K562 (cell line): ENCODE data around the gene NPB. TPM values are rescaled to one million over a fixed set of nuclear protein-coding genes. Genes with fewer than 3 reads are reported as not detected.
A peak's percentile ranks its signal among the peaks of the same experiment; 100 is the strongest.

Experiments used
- EWSR1 ChIP-seq: fragments of 450-650 bp; IDR thresholded peaks from 2 replicates; pipeline ENCODE4 v1.6.1; 2018; ENCODE audit warnings: borderline replicate concordance, mild to moderate bottlenecking, low read depth, moderate library complexity; ENCODE audit not compliant: partially characterized antibody
- FOXP1 ChIP-seq: sonication (generic); formaldehyde crosslinking; IDR thresholded peaks from 2 replicates; pipeline ENCODE4 v1.8.0; 2022; ENCODE audit warnings: mild to moderate bottlenecking, missing genetic modification reagents
- GABPA ChIP-seq: fragments of 200-800 bp; sonication (Bioruptor generic); conservative IDR thresholded peaks from 2 replicates; pipeline ENCODE4 v1.6.1; 2016; ENCODE audit warnings: low read depth, missing genetic modification characterization, missing compliant biosample characterization
- HNRNPH1 ChIP-seq: fragments of 200-400 bp; formaldehyde crosslinking; optimal IDR thresholded peaks from 2 replicates; pipeline ENCODE3; 2017; ENCODE audit warnings: low read depth, mild to moderate bottlenecking, low read length, moderate library complexity
- NFIX ChIP-seq: fragments of 250-450 bp; sonication (Bioruptor Pico); IDR thresholded peaks from 2 replicates; pipeline ENCODE4 v1.4.0; 2020; ENCODE audit warnings: low read depth, mild to moderate bottlenecking, moderate library complexity
- PRPF4 ChIP-seq: fragments of 200-400 bp; formaldehyde crosslinking; IDR thresholded peaks from one replicate; pipeline ENCODE4 v1.6.1; 2017; ENCODE audit warnings: low read length, low read depth, mild to moderate bottlenecking; ENCODE audit not compliant: insufficient read depth, poor library complexity, severe bottlenecking
- REST ChIP-seq, 2 experiments: fragments of 450-650 bp; formaldehyde crosslinking in 1 of 2; IDR thresholded peaks; 2 replicates each; pipeline versions ENCODE4 v1.4.0 to v1.6.1; 2014 to 2020; ENCODE audit warnings: mild to moderate bottlenecking in 2 of 2, borderline replicate concordance in 1 of 2, low read depth in 1 of 2
- SNIP1 ChIP-seq: fragments of 450-650 bp; IDR thresholded peaks from 2 replicates; pipeline ENCODE4 v1.7.1; 2017; ENCODE audit warnings: low read depth, mild to moderate bottlenecking
- ZNF764 ChIP-seq: fragments of 250-450 bp; sonication (Bioruptor Pico); IDR thresholded peaks from 2 replicates; pipeline ENCODE4 v1.4.0; 2020; ENCODE audit warnings: low read depth, mild to moderate bottlenecking, moderate library complexity
- polyA plus RNA-seq, 8 experiments: library from polyadenylated mRNA; depleted of rRNA in 4 of 8; stranded (reverse) in 5 of 8; unstranded in 3 of 8; fragments of >200 nt; fragmentation: Nextera tagmentation in 2 of 8; fragmentation: Illumina TruSeq in 1 of 8; extraction: Ambion mirVana in 2 of 8; extraction: Trizol in 1 of 8; gene quantifications; 2 replicates each; pipeline versions ENCODE4 v1.2.1 to v1.2.3, GENCODE V29; 2011 to 2014; ENCODE audit warnings: inconsistent platforms in 1 of 8, missing spikeins in 1 of 8
- total RNA-seq, 7 experiments: library from RNA; depleted of rRNA in 6 of 7; stranded (reverse); fragments of >200 nt in 6 of 7; fragmentation: Illumina TruSeq in 2 of 7; extraction: Trizol in 2 of 7; gene quantifications; 2 replicates each; pipeline versions ENCODE4 v1.2.1 to v1.2.3, GENCODE V29; 2011 to 2021; ENCODE audit warnings: low replicate concordance in 1 of 7
- TF ChIP-seq, protein P1 (sequence below): fragments of 450-650 bp; IDR thresholded peaks from 2 replicates; pipeline ENCODE4 v1.6.1; 2016; ENCODE audit warnings: low read depth, mild to moderate bottlenecking, moderate library complexity
- TF ChIP-seq, protein P2 (sequence below): fragments of 150-350 bp; IDR thresholded peaks from 2 replicates; pipeline ENCODE4 v1.6.1; 2014; ENCODE audit warnings: low read depth, mild to moderate bottlenecking, low read length, borderline replicate concordance

The NPB gene
- total and polyA plus RNA-seq, 9 of the 15 experiments (the other 6 are each of a cell fraction or from before 2014, with no cell fraction given) = 0.03 to 0.61 (median 0.14) TPM; not detected in 2

- TF ChIP-seq REST (IDR thresholded peaks at IDR 0.05; ENCODE audit: borderline replicate concordance) = 0 out of 2 replicates have a peak, but pooled peaks have one; percentile 7
- TF ChIP-seq REST (CRISPR knock-in tag; IDR thresholded peaks at IDR 0.05; ENCODE audit: low read depth) = 0 out of 2 replicates have a peak, but pooled peaks have one; percentile 42
- peak; percentile 46 for TF ChIP-seq PRPF4
- TF ChIP-seq SNIP1 = no peak
- no peak for TF ChIP-seq ZNF764 (CRISPR knock-in tag)
- TF ChIP-seq HNRNPH1 = no peak
- TF ChIP-seq, protein P1, sequence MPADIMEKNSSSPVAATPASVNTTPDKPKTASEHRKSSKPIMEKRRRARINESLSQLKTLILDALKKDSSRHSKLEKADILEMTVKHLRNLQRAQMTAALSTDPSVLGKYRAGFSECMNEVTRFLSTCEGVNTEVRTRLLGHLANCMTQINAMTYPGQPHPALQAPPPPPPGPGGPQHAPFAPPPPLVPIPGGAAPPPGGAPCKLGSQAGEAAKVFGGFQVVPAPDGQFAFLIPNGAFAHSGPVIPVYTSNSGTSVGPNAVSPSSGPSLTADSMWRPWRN = no peak
- no peak for TF ChIP-seq GABPA (tag)
- TF ChIP-seq, protein P2, sequence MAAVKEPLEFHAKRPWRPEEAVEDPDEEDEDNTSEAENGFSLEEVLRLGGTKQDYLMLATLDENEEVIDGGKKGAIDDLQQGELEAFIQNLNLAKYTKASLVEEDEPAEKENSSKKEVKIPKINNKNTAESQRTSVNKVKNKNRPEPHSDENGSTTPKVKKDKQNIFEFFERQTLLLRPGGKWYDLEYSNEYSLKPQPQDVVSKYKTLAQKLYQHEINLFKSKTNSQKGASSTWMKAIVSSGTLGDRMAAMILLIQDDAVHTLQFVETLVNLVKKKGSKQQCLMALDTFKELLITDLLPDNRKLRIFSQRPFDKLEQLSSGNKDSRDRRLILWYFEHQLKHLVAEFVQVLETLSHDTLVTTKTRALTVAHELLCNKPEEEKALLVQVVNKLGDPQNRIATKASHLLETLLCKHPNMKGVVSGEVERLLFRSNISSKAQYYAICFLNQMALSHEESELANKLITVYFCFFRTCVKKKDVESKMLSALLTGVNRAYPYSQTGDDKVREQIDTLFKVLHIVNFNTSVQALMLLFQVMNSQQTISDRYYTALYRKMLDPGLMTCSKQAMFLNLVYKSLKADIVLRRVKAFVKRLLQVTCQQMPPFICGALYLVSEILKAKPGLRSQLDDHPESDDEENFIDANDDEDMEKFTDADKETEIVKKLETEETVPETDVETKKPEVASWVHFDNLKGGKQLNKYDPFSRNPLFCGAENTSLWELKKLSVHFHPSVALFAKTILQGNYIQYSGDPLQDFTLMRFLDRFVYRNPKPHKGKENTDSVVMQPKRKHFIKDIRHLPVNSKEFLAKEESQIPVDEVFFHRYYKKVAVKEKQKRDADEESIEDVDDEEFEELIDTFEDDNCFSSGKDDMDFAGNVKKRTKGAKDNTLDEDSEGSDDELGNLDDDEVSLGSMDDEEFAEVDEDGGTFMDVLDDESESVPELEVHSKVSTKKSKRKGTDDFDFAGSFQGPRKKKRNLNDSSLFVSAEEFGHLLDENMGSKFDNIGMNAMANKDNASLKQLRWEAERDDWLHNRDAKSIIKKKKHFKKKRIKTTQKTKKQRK = no peak
- no peak for TF ChIP-seq EWSR1
- 0 out of 2 replicates have a peak, but pooled peaks have one; percentile 39 for TF ChIP-seq FOXP1 (CRISPR knock-in tag)
- TF ChIP-seq NFIX = no peak
Observed at GRCh38 chr17:81867991-81868673, 33.9 kb upstream of the NPB start (continued).
